ENCODE data around the gene AFAP1L2.

The AFAP1L2 gene

DNA sequence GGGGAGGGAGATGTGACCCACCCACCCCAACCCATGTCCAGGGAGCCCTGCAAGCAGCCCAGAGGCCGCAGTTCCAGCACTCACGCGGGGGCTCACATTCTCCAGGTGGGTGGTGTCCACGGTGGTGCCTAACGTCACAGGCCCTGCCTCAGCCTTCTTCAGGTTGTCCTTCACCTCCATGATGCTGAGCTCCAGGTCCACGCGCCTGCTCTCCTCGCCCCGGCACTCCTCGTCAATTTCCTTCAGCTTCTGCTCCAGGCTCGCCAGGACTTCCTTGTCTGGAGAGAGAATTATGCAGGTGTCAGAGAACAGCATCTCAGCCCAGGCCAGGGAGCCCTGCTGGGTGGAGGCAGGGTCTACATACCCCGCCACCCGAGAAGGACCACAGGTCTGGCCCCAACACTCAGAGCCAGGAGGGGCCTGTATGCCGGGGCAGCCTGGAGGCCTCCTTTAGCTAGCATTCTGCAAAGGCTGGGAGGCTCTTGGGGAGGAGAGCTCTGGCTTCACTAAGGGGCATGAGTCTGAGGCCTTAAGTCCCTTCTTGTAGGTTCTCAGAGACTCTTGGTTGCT, 107.1 kb downstream of the AFAP1L2 start:
- TF ChIP-seq CTCF (conservative IDR thresholded peaks at IDR 0.05; ENCODE audit: control insufficient read depth, insufficient read depth, low read depth, low read length), result no peak
- H3K4me3 ChIP-seq (ENCODE audit: control insufficient read depth, low read depth, low read length), result no peak overlapping the region
- DNase-seq (ENCODE audit: low read depth), result no peak

DNA sequence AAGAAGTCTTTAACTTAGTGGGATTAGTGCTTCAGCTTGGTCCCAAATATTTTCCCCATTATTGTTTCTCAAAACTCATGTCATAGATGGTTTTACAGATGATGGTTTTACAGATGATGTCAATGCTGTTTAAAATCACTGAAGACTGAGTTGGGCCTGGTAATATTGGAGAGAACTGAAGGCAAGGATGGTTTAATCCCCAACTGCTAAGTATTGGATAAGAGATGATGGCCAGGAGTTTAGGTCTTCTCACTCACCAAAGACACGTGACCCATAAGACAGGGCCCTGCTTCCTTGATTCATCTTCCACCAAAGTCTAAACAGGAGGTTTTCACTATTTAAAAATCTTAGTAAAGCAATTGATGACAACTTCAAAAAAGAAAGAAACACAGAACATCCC, 108.9 kb downstream of the AFAP1L2 start:
- TF ChIP-seq CTCF (conservative IDR thresholded peaks at IDR 0.05; ENCODE audit: control insufficient read depth, insufficient read depth, low read depth, low read length), result no peak
- DNase-seq (ENCODE audit: low read depth), result no peak
- H3K4me3 ChIP-seq (ENCODE audit: control insufficient read depth, low read depth, low read length), result no peak overlapping the region

DNA sequence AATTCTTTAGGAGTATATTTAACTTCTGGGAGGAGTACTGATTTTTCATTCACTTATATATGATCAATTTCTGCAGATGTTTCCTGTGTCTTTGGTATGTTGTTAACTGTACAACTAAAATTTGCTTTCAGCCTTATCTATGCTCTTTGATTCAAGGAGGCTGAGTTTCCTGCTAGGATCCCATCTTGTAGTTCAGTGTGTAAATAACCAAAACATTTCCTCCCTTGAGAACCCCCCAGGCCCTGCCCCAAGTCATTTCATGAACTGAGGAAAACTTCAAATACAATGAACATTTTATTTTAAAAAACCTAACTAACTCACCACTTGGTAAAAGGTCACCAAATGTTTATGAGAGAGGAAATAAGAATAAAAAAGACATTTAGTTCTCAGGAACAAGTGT, 109.8 kb downstream of the AFAP1L2 start:
- TF ChIP-seq CTCF (conservative IDR thresholded peaks at IDR 0.05; ENCODE audit: control insufficient read depth, insufficient read depth, low read depth, low read length), result no peak
- no peak overlapping the region for H3K4me3 ChIP-seq (ENCODE audit: control insufficient read depth, low read depth, low read length)
- DNase-seq (ENCODE audit: low read depth), result no peak

GRCh38 chr10:114293075-114293474, 111.2 kb downstream of the AFAP1L2 start:
- no peak overlapping the region for H3K4me3 ChIP-seq (ENCODE audit: control insufficient read depth, low read depth, low read length)
- TF ChIP-seq CTCF (conservative IDR thresholded peaks at IDR 0.05; ENCODE audit: control insufficient read depth, insufficient read depth, low read depth, low read length), result no peak
- DNase-seq (ENCODE audit: low read depth), result no peak

GRCh38 chr10:114291516-114291915, 112.8 kb downstream of the AFAP1L2 start:
- no peak for TF ChIP-seq CTCF (conservative IDR thresholded peaks at IDR 0.05; ENCODE audit: control insufficient read depth, insufficient read depth, low read depth, low read length)
- no peak for DNase-seq (ENCODE audit: low read depth)
- H3K4me3 ChIP-seq (ENCODE audit: control insufficient read depth, low read depth, low read length), result no peak overlapping the region

DNA sequence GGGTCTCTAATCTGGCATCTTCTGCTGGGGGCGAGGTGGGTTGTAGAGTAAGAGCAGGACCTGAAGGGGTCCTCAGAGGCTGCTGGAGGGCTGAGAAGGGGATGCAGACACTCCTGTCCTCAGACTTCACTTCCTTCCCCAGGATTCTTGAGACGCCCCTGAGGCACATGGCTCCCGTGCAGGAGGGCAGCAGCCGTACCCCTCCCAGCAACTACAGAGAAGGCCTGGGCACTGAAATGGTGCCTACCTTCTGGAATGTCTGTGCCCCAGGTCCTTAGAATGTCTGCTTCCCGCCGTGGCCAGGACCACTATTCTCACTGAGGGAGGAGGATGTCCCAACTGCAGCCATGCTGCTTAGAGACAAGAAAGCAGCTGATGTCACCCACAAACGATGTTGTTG, 113.2 kb downstream of the AFAP1L2 start:
- no peak overlapping the region for H3K4me3 ChIP-seq (ENCODE audit: control insufficient read depth, low read depth, low read length)
- DNase-seq (ENCODE audit: low read depth), result no peak
- TF ChIP-seq CTCF (conservative IDR thresholded peaks at IDR 0.05; ENCODE audit: control insufficient read depth, insufficient read depth, low read depth, low read length), result no peak

DNA sequence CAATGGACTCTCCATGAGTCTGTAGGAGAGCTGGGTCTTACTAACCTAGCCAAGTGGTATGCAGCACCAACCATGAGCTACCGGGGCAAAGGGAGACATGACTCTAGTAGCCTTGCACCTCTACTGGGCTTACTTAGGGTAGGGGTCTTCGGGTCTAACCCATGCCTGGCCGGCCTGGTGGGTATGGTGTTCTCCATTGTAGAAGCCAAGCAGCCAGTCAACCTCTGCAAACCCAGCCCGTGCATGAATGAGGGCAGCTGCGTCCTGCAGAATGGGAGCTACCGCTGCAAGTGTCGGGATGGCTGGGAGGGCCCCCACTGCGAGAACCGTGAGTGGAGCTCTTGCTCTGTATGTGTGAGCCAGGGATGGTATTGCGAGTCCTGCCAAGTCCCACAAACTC, 114.3 kb downstream of the AFAP1L2 start:
- TF ChIP-seq CTCF (conservative IDR thresholded peaks at IDR 0.05; ENCODE audit: control insufficient read depth, insufficient read depth, low read depth, low read length), result no peak
- DNase-seq (ENCODE audit: low read depth), result no peak
- no peak overlapping the region for H3K4me3 ChIP-seq (ENCODE audit: control insufficient read depth, low read depth, low read length)
